Activated T-cell treated with anti-CD3 and anti-CD28 coated beads, Interleukin-2, amount 50 U/mL, for 1 hour (primary cell): Measurements from ENCODE around the gene STX8.

Experiments
- DNase-seq: peaks from one replicate; pipeline ENCODE4 v3.0.0-alpha.2; 2020

Gene STX8

DNA sequence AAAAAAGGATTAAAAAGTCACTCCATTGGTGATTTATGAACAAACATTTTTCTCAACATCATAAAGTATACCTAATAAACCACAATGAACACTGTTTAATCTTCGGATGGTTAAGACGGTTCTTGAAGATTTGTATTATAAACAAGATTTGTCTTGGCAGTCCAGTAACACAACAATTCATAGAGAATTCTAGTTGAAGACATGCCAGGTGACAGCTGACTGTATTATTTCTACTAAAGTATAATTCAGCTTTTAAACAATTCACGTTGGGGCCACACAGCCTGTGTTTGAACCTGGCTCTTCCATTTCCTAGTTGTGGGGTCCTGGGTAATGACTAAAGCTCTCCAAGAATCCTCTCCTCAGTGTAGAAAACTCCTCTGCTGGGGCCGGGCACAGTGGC lies 22.0 kb downstream of the STX8 start:
- no peak for DNase-seq

DNA sequence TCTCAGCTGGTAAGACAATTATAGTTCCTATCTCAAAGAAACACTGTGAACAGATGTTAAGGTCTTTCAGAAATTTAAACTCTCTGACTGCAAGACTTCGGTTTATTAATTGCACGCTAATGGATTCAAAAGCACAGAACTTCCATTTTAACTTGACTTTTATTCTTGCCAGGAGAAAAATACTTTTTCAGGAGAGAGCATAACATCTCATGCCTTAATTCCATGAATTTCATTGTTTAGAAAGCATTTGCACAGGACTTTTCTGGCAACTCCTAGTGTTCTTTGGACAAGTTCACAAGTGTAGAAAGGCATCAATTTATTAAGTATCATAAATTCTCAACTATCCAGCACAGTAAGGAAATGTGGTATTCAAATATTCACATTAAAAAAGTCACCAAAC lies 22.4 kb downstream of the STX8 start:
- DNase-seq: no peak

DNA sequence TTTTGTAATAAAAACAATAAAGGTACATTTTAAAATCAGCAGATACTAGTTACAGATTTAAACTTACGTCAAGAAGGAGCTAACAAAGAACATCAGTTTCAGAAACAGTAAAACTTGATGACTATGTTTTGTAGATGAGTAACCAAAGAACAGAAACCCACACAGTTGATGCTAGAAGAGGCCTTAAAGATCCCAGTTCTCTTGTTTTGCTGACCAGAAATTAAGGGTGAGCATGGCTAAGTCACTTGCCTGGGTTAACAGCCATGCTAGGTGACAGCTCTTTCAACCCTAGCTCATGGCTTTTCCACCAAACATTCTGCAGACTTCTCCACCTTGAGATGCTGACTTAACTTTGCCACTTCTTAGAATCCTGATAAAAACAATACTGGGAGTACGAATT lies 26.4 kb downstream of the STX8 start:
- DNase-seq: no peak

DNA sequence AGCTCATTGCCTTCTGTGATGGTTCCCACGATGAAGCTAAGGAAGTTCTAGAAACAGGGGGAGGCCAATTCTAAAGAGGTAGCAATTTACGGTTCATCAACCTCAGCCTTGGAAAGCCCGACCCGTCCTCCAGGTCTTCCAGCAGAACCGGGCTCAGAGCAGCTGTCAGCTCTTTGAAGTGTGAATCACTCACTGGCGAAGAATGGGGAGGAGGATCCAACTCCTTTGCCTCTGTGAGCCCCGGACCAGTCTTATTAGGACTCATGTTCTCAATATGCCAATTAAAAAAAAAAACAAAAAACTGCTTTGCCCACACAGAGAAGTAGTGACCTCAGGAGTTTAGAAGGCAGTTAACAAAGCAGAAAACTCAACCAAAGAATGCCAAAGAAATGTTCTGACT lies 31.4 kb downstream of the STX8 start:
- DNase-seq: no peak

DNA sequence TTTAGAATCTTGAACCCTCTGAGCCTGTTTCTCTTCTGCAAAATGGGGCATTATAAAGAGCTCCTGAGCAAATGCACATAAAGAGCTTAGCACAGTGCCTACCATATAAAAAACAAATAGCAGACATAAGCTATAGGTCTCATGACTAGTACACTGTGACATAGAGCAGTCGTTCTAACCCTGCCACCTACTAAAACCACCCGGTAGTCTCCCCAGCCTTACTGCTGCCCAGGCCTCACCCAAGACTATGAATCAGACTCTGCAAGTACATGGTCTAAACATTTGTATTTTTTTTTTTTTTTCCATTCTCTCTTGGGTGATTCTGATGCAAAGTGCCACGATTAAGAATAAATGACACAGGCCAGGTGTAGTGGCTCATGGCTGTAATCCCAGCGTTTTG lies 33.9 kb downstream of the STX8 start:
- no peak for DNase-seq

DNA sequence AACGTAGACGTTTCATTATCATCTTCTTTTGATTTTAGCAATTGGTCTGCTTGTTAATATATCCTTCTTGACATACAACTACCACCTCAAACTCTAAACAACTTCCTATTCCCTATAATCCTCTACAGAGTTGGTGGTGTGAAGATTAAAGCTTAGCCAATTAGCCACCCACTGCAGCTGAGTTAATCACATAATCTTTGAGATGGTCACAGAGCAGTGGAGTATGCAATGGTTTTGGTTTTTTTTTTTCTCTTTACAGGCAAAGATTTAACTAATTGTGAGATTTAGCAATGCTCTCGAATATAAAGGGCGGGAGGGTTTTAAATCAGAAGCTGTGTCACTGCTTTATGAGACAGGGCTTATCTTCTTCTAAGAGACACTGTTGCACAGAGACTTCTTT lies 37.0 kb downstream of the STX8 start:
- no peak for DNase-seq

DNA sequence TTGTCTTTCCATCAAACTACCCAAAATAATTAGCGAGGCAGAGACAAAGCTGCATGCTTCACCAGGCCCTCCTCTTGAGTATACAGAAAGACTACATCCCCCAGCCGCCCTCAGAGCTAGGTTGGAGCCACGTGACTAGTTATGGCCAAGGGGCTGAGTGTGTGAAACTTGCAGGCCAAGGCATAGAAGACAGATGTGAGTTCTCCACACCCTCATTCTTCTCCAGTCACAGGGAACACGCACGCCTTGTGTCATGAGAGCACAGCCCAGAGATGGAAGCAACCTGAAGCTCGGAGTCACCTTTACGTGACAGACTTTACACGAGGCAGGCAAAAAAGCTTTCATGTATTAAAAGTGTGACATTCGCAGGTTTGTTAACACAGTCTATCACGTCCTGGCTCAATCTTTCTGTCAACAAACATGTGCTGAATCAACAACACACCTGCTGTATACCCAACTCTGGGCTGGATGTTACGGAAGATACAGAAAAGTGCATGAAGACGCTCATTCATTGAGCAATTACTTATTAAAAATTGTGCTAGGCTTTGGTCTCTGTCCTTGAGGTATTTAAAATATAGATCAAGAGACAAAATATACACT lies 38.3 kb downstream of the STX8 start:
- no peak for DNase-seq

DNA sequence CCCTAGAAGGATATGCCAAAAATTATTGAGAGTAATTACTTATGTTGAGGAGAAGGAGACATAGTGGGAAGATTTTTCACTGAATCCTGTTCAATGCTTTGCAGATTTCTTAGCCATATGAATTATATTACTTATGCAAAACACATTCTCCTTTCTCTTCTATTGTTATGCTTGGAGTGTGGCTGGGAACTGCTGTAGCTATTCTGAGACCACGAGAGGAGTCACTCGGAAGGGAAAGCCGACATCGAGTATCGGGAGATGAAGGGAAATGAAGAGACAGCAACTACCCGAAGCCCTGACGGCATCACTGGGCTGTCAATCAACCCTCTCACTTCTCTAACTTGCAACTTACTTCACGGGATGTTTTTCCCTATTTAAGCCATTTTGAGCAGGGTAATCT lies 39.6 kb downstream of the STX8 start:
- no peak for DNase-seq

DNA sequence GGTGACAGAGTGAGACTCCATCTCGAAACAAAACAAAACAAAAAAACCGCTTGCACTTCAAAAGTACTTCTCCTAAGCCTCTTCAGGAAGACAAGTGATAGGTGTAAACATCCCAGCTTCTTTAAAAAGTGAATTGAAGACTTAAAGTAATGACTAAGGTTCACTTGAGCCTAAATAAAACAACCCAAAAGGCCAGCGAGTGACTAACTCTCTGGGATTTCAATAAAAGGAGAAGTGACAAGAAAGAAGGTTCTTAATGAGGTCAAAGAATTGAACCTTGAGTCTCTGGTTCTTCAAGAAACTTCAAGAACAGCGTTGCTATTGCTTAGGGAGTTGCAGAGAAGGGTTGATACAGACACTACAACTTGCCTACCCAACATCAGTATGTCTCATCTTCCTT lies 42.2 kb downstream of the STX8 start:
- DNase-seq: no peak

DNA sequence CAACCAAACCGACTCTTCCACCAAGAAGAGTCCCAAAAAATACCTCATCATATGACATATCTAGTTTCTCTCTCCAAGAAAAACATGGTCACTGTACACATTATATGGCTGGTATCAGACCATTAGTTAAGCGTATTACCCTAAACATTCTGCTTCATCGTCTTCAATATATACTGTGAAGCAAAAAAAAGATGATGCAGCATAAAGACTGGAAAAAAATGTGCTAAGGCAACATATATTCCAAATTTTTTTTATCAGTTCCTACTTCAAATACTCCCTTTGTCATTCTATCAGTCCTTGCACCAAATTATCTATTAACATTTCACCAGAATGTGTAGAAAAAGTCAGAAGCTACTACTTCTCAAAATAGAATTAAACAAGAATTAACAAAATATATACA lies 42.9 kb downstream of the STX8 start:
- DNase-seq: no peak

DNA sequence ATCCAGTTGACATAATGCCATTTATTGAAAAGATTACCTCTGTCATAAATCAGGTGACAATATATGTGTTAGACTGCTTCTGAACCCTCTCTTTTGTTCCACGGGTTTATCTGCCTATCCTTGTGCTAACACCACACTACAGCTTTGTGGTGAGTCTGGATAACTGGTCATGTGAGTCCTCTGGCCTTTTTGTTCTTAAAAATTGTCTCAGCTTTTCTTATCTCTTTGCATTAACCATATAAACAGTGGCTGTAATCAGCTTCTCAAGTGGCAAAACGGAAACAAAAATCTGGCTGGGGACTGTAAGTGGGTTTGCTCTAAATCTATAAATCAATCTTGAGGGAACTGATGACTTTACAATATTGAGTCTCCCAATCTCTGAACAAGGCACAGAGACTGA lies 44.6 kb downstream of the STX8 start:
- no peak for DNase-seq

DNA sequence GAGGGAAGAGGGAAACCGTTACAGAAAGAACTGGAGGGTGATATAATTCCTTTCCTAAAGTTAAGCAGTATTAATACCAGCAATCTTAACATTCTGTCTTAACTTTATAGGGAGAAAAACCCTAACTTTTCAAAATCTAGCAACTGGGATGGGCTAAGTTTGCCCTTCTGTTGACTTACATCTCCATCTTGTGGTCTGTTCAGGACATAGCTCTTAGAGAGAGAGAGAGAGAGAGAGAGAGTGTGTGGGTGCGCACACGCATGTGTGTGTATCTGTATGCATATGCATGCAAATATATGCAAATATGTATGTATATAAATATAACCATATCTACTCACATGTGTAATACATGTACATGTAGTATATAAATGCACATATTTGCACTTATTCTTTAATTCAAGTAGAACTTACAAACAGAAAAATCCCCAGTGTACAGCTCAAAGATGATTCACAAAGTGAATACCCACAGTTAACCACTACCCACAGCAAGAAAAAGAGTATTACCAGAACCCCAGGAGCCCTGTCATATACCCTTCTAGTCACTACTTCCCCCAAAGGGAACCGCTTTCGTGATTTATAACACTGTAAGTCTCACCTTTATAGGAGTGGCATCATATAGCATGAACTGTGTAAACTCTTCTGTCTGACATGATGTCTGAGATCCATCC lies 46.5 kb downstream of the STX8 start:
- no peak for DNase-seq

DNA sequence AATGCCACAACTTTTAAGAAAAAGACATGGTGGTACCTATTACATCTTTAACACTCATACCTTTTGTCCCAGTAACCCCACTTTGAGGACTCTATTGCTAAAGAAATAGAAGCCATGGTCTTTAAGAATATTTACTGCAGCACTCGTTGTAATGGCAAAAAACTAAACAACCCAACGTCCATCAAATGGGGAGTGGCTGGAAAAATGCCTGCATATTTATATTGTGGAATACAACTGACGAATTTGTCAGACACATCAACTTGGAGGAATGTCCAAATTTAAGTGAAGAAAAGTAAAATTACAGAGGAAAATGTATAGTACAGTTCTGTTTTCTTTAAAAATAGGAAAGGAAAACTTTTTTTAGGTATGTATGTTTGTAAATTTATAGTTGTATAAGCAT lies 47.8 kb downstream of the STX8 start:
- DNase-seq: no peak

DNA sequence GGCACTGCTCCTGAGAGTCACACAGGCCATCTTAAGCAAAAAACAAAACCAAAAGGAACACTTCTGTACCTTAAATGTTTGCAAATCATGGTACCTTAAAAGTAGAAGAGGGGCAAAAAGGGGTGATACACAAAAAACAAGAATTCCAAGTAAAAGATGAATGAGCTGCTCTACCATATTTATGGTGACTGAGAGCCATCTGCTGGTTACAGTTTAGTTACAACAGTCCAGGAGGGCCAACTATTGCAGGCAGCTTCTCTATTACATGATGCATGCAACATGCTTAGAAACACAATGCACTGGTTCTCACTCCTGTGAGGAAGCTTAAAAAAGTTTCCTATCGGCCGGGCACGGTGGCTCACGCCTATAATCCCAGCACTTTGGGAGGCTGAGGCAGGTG lies 53.5 kb downstream of the STX8 start:
- DNase-seq: no peak

DNA sequence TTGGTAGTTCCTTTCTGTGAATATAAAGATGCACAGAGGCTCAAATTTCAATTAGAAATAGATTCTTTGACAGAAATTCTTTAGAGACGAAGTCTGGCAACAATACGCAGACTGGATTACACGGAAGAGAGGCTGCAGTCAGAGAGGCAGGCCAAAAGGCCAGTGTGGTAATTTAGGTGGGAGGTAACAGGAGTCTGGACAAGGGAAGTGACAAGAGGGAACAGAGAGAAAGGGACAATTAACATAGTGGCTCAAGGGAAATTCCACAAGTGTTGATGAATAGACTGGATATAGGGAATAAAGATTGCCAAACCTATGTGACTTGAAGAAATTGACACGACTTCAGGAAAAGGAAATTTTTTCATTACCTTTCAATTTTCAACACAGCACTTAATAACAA lies 54.6 kb downstream of the STX8 start:
- DNase-seq: no peak

DNA sequence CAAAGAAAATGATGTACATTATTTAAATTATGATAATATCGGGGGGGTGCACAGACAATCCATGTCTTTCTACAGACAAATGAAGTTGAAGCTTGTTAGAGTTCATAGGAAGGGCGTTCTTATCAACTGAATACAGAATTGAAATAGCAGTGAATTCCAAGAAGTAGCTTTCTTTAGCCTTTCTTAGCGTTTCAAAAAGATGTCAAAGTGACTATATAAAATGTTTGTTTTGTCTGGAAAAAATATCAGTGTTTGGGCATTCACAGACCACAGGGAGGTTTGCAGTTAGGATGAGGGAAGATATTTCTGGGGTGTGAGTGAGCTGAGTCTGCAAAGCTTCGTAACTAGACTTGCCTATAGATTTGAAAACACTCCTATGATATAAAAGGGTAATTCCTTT lies 55.0 kb downstream of the STX8 start:
- no peak for DNase-seq

DNA sequence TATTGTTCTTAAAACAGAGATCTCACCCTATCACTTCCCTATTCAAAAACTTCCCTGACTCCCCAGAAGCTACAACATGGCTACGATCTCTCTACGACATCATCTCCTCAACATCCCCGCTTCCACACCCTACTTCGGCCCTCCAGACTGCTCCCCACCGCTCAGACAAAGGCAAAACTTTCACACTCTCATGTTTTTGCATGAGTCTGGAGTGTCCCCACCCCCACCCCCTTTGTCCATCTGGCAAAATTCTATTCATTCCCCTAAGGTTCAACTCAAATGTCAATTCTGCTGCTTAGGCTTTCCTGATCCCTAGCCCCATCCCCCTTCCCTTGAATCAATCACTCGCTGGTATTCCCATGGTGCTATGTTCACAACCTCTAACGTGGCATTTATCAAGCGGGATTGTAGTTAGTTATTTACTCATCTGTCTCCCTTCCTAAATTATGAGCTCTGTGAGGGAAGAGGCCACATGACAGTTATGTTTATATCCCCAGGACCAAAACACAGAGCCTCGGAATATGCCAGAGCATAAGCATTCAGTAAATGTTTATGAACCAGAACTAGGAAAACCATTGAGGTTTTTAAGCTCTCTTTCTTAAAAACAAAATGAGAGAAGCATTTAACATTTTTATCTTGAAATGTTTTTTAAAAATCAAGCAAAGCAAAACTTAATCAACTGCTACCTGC lies 55.9 kb downstream of the STX8 start:
- DNase-seq: no peak

DNA sequence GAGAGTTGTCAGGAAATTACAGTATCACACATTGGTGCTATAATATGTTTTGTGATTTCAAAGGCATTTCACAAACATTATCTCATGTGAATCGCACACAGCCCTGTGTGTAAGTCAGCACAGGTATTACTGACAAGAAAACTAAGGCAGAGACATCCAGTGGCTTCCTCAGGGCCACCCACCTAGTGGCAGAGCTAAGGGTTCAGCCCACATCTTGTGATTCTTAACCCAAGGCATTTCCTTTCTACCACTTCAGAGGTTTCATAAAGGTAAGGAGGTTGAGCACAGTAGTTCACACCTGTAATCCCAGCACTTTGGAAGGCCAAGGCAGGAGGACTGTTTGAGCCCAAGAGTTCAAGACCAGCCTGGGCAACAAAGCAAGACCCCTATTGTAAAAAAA lies 58.2 kb downstream of the STX8 start:
- no peak for DNase-seq

DNA sequence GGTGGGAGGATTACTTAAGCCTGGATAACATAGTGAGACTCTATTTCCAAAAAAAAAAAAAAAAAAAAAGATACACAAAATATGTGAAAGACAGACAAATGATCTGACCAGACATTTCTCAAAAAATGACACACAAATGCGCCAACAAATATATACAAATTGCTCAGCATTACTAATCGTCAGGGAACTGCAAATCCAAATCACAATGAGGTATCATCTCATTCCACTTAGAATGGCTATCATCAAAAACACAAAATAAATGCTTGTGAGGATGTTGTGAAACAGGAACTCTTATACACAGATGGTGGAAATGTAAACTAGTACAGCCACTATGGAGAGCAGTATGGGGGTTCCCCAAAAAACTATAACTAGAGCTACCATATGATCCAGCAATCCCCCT lies 62.4 kb downstream of the STX8 start:
- no peak for DNase-seq

DNA sequence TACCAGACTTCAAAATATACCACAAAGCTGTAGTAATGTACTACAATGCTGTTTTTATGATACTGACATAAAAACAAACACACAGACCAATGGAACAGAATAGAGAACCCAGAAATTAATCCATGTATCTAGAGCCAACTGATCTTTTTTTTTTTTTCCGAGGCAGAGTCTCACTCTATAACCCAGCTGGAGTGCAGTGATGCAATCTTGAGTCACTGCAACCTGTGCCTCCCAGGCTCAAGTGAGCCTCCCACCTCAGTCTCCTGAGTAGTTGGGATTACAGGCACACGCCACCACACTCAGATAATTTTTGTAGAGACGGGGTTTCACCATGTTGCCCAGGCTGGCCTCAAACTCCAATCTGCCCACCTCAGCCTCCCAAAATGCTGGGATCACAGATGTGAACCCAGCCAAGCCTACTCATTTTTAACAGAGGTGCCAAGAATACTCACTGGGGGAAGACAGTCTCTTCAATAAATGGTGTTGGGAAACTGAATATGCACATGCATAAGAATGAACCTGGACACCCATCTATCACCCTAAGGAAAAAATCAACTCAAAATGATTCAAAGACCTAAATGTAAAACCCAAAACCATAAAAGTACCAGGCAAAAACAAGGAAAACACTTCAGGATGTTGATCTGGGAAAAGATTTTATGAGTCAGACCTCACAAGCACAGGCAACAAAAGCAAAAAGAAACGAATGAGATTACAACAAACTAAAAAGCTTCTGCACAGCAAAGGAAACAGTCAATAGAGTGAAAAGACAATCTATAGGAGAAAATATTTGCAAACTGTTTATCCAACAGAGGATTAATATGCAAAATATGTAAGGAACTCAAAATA lies 63.1 kb downstream of the STX8 start:
- no peak for DNase-seq

DNA sequence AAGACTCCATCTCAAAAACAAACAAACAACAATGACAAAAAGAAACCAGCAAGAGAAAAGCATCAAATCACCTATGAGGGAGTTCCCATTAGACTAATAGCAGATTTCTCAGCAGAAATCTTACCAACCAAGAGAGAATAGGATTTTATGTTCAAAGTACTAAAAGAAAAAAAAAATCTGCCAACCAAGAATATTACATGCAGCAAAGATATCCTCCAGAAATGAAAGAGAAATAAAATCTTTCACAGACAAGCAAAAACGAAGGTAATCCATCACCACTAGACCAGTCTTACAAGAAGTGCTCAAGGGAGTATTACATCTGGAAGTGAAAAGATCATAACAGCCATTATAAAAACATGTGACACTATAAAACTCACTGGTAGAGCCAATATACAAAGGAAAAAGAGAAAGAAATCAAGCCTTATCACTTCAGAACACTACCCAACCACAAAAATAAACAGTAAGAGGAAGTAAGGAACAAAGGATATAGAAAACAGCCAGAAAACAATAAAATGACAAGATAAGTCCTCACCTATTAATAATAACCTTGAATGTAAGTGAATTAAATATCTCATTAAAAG lies 66.3 kb downstream of the STX8 start:
- DNase-seq: no peak

DNA sequence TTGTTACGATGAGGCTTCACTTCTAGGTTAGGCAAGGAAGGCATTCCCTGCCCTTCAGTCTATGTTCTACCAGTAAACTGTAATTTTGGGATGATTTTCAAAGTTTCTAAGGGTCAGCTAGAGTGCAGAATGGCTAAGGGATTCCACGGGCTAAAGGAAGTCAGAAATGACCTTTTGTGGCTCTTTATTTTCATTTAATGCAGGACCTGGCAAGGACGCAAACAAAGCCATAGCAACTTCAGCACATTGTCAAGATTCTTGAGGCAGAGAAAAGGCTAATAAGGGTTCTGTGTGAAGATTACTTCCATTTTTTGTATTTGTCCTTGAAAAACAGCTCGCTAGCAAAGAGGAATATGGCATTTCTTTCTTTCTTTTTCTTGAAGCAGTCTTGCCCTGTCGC lies 76.6 kb downstream of the STX8 start:
- no peak for DNase-seq

DNA sequence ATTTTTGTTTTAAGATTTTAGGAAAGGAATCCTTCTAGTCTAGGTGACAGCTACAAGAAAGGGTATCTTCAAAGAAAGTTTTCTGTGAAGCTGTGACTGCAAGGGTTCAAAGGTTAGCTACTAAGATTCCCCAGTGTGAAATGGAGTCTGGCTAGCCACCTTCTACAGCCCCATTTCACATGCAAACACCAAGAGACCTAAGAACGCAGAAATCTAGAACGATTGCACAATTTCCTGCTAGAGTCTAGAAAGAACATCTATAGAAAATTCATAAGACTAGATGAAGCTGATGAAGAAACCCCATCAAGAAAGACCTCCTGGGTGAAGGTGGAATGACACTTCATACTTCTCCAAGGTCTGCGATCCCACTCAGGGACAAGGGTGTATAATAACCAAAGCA lies 77.1 kb downstream of the STX8 start:
- no peak for DNase-seq
